Spleen (tissue), 7 donors: ENCODE data around the gene TENM4.

ENCODE experiments used
- CTCF ChIP-seq, 11 experiments: fragments of 200-600 bp in 7 of 11; fragments of 450-650 bp in 4 of 11; sonication (generic) in 4 of 11; IDR thresholded peaks in 8 of 11; conservative IDR thresholded peaks in 3 of 11; 1 replicate in 7 of 11; 2 replicates in 4 of 11; pipeline versions ENCODE4 v1.4.0 to v1.8.0; 2016 to 2021; ENCODE audit warnings: antibody characterized with exemption in 11 of 11, inconsistent platforms in 4 of 11, mild to moderate bottlenecking in 1 of 11
- POLR2A ChIP-seq, 3 donors: fragments of 450-650 bp; IDR thresholded peaks; one replicate each; pipeline ENCODE4 v1.5.1; 2017; ENCODE audit warnings: antibody characterized with exemption in 3 of 3, mild to moderate bottlenecking in 1 of 3
- POLR2AphosphoS5 ChIP-seq, 3 donors: sonication (generic); formaldehyde crosslinking; IDR thresholded peaks; one replicate each; pipeline ENCODE4 v1.5.1; 2017; ENCODE audit warnings: antibody characterized with exemption in 3 of 3
- donor health status: DM: no; HTN: no; CAD: no; lungs with moderate emphysema.
- donor health status: DM: no; HTN: no; CAD: no.
- donor health status: DM: no; HTN: no; CAD: no.

- TF ChIP-seq POLR2A (IDR thresholded peaks at IDR 0.05) (no peak), CTCF (IDR thresholded peaks at IDR 0.05 in 8 of 11, conservative IDR thresholded peaks at IDR 0.05 in 3 of 11) (no peak), POLR2AphosphoS5 (IDR thresholded peaks at IDR 0.05) (no peak)
These were observed 787.4 kb downstream of the TENM4 start for GRCh38 chr11:78653294-78653909.
